Uterus (tissue), 2 donors: Measurements from ENCODE around the gene CSF2.

ENCODE experiments used
- CTCF ChIP-seq, 4 experiments: fragments of 200-600 bp in 2 of 4; fragments of 450-650 bp in 2 of 4; sonication (generic) in 2 of 4; IDR thresholded peaks; one replicate each; pipeline ENCODE4 v1.5.1; 2016 to 2019; ENCODE audit warnings: antibody characterized with exemption in 4 of 4, mild to moderate bottlenecking in 2 of 4, moderate library complexity in 1 of 4
- POLR2A ChIP-seq, 2 donors: fragments of 450-650 bp; IDR thresholded peaks; one replicate each; pipeline ENCODE4 v1.6.1; 2016; ENCODE audit warnings: antibody characterized with exemption in 2 of 2, mild to moderate bottlenecking in 1 of 2, moderate library complexity in 1 of 2

GRCh38 chr5:132072070-132072469 lies 1.5 kb upstream of the CSF2 start:
- TF ChIP-seq CTCF (IDR thresholded peaks at IDR 0.05) = no peak
- no peak for TF ChIP-seq POLR2A (IDR thresholded peaks at IDR 0.05)
